Stimulated activated CD8-positive, alpha-beta memory T cell treated with anti-CD3 and anti-CD28 coated beads, Interleukin-12 subunit alpha, Interleukin-12 subunit beta, amount 100 ng/mL, for 1 hour (primary cell): ENCODE measurements around the gene PRSS50.

ENCODE experiments used
- DNase-seq: peaks from one replicate; pipeline ENCODE4 v3.0.0-alpha.2; 2020; ENCODE audit warnings: low read depth

Gene PRSS50

DNA sequence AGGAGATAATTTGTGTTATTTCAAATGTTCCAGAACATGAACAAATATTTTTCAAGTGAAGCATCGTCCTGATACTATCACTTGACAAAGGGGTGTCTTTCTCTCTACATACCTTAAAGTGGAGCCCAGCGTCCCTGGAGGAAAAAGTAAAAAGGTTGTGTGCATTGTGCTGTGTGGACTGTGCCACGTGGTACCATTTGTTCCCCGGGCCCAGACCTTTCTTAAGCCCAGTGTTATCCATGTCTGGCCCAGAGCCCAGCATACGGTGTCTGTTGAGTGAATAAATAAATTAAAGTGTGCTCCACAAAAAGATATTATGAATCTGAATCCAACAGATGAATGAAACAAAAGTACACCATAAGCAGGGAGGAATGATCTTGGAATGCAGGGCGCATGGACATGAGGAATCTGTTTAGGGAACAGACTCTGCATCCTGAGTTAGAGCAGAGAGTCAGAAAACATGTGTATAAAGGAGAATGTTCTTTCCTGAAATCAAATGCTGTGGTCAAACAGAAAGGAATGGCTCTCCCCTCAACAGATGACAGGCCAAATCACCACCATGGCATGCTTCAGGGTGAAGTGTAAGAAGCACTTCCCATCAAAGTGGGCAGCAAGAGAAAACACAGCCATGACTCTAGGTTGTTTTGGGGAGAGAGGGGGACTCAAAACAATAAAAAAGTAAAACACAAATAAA lies 8.1 kb upstream of the PRSS50 start:
- DNase-seq, result no peak

DNA sequence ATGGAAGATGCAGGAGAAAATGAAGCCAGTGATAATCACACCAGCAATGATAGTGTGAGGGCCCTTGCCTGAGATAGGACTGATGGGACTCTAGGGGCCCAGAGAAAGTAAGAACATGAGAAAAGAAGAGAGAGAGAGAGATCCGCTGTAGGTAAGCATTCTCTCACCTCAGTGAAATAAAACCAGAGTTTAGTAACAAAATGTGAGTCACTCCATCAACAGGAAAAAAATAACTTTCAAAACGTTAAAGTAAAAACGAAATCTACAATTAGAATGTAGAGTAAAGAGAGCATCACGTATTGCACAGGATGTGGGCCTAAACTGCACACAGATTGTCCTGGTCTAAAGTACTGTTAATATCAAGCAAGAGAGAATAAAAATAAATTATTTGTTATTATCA lies 6.8 kb upstream of the PRSS50 start:
- DNase-seq, result no peak

DNA sequence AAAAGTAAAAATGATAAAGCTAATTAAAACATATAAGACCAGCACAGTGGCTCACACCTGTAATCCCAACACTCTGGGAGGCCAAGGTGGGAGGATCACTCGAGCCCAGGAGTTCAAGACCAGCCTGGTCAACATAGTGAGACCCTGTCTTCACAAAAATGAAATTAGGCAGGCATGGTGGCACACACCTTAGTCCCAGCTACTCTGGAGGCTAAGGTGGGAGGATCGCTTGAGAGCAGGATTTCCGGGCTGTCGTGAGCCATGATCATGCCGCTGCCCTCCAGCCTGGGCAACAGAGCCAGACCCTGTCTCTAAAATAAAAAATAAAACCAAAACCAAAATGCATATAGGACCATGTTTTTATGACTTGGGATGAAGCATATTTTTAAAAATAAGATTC lies 4.8 kb upstream of the PRSS50 start:
- DNase-seq, result no peak

DNA sequence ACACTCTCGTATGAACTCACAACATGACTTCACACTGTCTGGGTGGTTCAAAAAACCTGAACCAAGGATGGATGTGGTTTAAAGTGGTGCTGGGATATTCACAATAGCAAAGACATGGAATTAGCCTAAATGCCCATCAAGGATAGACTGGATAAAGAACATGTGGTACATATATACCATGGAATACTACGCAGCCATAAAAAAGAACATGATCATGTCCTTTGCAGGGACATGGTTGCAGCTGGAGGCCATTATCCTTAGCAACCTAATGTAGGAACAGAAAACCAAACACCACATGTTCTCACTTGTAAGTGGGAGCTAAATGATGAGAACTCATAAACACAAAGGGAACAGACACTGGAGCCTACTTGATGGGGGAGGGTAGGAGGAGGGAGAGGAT lies 3.3 kb upstream of the PRSS50 start:
- DNase-seq, result no peak

DNA sequence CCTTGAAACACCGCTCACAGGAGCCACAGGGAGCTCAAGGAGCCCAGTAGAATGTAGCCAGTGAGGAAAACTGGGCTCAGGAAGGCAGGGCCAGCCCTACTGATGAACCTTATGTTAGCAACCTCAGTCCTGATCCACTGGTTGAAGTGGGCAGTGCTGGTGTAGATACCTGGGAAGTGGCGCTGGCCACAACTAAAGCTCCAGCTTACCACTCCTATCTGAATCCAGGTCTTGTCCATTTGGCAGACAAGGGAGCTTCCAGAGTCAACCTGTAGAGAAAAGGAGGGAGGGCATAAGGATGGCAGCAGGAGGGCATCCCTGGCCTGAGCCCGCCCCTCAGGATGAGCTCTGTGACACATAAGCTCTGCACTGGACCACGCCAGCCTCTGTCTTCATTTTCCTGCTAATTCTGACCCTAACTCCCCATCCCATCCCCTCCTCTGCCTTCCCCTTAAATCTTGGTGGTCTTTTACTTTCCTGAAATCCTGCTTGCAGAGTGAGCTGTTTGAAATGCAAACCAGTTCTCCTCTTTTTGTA lies 2.1 kb upstream of the PRSS50 start:
- DNase-seq, result no peak

DNA sequence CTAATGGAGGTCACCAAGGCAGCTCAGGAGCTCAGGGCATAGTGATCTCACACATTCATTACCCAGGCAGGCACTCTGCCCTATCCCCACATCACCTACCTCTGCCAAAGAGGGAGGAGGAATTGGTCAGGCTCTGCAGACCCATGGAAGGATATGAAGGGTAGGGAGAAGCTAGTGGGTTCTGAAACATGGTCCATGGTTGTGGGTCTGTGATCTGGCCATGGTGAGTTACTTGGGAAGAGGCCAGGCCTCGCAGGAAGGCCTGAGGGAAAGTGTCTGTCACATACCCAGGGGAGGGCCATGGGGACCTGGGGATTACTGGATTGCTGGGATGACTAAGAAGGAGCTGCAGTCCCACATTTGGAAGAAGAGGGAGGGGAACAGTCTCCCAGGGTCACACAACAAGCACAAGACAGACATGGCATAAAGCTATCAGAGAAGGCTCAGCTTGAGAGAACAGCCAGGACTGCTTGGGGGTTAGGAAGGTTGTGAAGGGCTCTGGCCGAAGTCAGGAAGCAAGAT lies 1.4 kb upstream of the PRSS50 start:
- no peak for DNase-seq

DNA sequence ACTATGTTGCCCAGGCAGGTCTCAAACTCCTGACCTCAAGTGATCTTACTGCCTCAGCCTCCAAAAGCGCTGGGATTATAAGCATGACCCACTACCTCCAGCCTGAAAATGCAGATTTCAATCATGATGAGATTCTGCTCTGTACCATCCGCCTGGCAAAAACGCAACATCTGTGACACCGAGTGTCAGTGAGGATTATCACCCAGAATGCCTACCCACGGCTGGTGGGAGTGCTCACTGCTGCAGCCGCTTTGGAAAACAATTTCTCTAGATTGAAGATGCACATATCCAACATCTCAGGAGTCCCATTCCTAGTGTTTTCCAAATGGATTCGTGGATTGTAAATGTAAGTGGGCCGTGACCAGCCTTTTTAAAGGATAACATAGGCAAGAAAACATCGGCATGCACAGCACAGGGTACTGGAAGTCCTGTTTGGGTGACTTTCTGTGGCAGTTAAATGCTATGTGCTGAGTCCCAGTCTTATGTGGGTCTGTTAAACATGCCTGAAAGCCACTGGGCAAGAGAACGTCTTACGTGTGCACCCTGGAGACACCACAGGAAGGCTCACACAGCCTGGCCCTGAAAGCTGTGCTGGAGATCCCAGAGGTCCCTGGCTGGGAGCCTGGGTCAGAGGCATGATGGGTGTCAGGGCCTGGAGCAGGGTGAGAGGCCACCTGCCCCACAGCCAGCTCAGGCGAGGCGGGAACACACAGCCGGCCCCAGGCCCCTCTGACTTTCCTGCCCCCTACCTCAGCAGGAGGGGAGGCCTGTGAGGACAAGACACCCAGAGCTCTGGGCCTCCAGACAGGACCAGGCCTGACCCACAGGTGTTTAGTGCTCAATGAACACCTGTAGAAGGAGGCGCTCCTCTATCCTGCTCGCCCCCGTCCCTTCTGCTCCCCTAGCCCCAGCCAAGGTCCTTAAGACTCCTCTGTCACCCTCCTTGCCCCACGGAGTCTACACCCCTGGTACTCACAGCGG lies 918 bp downstream of the PRSS50 start:
- no peak for DNase-seq

DNA sequence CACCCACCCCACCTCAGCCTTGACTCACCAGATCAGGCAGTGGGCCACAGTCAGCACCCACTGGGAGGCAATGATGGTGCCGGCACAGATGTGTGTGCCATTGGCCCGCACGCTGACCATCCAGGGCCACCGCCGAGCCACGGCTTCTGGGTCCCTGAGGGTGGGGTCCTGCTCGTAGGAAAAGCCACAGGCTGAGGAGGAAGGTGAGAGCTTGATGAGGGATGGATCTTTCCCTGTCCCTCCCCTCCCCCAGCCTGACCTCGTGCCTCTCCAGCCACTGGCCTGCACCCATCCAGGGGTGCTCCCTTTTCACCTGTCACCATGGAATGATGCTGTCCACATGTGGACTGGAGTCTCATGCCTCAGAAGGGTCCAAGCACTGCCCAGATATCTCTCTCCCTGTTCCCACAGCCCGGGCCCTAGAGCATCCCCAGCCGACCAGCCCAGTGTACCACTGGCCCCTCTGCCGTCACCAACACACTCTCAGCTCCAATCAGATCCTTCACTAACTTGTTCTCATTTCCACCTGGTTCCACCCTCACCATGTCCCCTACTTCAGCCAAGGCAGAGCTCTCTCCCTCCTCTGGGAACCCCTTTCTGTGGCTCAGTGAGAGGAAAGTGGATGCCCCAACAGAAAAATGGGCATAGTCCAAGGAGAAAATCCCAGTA lies 2.0 kb downstream of the PRSS50 start:
- no peak for DNase-seq

DNA sequence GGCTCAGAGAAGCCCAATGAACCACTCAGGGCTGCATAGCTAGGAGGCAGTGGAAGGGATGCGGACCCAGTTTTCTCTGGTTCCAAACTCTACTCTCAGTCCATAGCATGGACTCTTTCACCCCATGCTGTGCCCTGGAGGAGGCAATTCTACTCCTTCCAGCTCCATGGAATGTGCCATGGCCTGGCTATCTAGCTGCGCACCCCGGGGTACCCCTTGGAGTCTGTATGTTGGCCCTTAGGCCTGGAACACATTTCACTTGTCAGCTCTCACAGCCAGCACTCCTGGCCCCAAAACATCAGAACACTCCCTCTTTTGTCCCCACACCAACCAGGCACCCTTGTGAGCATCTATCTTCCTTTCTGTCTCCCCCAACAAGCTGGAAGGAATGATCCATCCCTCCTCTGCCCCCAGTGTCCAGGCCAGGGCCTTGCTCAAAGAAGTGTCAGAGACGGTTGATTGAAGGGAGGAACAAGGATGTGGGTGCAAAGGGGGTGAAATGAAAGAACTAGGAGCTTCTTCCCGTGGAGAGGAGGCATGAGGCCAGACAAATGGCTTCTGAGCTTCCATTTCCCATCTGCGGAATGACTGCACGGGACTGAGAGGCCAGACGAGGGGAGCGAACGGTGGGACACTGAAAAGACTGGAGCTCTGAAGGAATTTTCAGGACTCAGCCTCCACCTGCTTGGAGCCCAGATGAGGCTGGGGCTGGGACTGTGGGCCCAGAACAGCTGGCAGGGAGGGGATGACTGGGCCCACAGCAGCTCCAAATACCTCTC lies 2.8 kb downstream of the PRSS50 start:
- DNase-seq, result no peak

DNA sequence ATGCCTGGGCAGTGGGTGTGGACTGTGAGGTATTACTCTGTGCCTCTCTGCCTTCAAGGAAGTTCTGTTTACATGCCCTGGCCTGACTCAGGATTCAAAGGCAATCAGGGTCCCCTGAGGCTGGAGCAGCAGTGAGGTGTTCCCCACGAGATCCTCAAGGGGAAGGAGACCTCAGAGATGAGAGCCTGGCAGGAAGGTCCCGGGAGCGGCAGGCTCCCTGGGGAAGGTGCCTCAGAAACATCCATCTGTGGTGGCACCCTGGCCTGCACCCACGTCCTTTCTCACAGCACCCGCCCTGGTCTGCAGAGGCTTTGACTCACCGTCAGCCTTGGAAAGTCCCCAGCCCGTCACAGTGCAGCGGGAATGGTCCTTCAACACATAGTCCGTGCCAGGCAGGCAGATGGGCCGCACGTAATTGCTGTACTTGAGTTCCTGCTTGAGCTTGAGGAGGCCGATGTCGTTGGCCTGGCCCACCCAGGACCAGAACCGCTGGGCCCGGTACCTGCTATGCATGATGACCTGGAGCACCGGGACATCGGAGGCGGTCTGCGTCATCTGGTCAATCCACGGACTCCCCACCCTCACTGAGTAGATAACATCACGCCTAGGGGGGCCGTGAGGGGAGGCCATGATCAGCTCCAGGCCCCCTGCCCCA lies 3.6 kb downstream of the PRSS50 start:
- no peak for DNase-seq

DNA sequence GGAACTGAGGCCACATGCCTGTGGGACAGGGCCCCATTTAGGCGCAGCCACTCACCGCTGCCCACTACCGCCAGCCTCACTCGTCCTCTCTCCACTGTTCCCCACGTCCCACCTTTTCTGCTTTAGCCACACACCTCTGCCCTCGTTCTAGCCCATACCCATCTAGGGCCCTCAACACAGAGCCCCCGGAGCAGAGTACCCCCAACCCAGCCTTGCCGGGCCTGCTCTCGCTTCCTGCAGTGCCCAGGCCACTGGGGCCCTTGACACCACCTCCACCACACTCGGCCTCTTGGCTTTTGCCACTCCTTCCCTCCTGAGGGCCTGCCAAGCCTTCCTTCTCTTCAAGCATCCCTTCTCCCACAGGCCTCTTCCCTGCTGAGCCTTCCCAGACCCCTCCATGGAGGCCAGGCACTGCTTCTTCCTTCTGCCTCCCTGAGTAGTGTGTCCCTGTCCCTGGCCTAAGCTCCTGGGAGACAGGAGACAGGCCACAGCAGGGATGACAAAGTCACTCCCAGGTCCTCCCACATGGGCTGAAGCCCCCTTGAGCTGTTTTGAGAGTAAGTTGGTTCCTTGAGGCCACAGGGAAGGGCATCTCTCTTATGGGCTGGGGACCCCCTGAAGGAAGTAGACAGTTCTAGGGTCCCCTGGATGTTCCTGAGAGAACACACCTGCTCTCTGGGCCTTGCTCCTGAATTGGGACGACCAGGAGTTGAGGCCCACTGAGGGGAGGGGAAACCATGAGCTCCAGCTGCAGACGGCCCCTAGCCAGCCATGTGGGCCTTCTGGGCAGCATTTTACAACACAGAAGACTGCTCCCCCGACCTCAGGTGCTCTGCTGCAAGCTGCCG lies 4.4 kb downstream of the PRSS50 start:
- no peak for DNase-seq

DNA sequence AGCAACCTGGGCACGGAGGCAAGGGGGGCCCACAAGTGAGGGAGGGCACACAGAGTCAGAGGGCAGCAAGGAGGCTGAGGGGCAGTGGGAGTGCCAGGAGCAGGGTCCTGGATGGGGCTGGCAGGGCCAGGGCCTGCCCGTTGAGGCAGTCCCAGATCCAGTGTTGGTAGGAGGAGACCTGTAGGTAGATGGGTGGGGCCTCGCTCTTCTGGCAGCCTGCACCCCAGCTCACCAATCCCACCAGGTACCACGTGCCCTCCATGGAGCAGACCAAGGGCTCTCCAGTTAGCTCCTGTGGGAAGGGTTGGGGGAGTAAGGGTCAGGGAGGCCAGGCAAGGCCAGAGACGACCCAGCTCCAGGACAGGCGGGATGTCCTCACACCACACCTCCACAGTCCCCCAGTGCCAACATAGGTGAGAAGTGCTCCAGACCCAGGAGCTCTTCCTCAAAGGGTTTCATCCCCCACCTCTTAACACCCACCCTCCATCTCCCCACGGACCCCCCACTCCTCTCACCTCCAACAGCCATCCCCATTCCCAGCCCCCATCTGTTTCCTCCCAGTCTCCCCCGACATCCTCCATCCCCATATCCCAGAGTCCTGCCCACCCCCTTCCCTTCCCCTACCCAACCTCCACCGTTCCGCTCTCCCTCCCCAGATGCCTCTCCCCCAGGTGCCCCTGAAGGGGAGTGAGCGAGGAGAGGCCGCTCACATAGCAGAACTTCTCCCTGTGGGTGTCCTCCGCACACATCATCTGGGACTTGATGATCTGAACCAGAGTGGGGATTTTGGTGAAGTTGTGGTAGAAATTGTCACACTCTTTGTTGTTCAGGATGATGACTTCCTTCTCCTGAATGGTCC lies 5.2 kb downstream of the PRSS50 start:
- DNase-seq, result no peak

DNA sequence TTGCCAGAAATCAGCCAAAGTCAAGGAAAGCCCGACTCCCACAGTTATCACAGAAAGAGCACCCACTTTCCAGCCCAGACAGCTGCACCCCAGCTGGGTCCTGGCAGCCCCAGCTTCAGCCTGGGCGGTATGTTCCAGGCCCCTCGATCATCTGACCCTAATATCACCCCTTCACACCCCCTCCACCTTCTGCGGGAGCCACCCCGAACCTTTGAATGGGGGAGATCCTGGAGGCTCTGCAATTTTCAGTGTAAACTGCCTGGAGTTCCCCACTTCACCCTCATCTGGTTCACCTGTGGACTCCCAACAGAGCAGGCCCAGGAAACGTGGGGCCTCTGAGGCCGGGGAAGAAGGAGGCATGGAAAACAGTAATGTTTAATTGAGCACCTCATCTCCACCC lies 5.9 kb downstream of the PRSS50 start:
- DNase-seq, result no peak

DNA sequence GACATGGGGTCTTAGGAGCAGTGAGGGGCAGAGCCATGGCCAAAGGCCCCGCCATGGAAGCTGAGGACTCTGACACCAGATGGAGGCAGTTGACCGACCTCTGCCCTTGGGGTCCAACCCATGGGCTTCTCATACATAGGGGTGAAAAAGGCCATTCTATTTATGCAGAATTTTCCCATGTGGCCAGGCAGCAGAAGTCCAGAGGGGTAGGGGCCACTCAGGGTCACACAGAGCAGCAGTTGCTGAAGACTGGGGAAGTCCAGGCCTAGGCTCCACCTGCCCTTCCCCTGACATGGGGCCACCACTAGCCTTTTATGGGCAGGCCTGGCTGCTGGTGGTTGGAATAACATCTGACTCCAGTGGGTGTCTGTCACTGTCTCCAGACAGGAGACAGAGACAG lies 6.4 kb downstream of the PRSS50 start:
- DNase-seq, result no peak

DNA sequence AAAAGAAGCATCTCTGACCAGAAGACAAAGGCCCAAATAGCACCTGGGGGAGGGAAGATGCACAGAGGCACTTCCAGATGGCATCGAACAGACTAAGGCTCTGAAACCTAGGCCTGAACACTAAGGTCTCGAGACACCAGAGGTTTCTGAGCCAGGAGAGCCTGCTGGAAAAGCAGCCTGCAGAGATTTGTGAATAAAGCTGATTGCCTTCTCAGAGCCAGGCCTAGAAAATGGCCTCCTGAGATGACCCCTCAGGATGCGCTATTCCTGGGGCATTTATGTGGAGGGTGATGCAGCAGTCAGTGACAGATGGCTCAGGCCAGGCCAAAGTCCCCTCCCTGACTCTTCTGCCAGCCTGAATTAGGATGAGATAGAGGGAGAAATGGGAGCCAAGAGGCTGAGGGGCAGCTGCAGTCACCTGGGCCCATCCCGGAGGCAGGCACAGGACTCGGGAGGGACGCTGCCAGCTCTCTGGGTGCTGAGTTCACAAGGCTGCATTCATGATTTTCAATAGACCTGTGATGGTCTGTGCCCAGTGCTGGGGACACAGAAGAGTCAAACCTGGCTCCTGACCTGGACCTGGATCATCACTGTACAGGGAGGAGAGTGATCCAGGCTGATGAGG lies 6.9 kb downstream of the PRSS50 start:
- DNase-seq, result no peak

DNA sequence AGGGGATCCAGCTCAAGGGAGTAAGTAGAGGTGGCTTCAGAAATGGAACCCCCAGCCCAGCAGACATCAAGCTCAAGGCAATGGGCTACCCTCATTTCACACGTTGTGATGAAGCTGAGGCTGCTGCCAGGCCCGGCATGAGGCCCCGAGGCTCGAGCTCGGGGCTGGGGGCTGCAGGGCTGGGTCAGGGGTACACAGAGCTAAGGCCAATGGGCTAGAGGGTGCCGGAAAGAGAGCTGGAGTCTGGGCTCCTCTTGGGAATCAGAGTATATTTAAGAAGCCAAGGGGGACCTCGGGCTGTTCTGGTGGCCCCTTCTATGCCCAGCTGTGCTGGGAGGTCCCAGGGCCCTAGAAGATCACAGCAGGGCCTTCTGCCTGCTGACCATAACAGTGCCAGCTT lies 7.4 kb downstream of the PRSS50 start:
- no peak for DNase-seq

DNA sequence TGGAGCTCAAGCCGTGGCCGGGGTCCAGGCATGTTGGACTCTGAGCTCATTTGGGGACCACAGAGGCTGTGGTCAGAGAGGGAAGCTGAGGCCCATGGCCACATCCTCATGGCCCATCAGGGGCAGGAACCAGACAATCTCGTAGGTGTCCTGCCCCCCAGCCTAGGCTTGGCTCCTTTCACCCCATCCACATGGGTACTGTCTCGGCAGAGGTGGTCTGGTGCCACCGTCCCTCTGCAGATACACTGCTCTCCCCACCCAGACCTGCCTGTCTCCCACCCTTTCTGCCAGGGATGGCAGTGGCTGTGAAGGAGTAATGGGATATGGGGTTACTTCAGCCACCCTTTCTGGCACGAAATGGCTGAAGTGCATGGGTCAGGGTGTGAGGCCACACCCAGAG lies 7.9 kb downstream of the PRSS50 start:
- DNase-seq, result no peak

DNA sequence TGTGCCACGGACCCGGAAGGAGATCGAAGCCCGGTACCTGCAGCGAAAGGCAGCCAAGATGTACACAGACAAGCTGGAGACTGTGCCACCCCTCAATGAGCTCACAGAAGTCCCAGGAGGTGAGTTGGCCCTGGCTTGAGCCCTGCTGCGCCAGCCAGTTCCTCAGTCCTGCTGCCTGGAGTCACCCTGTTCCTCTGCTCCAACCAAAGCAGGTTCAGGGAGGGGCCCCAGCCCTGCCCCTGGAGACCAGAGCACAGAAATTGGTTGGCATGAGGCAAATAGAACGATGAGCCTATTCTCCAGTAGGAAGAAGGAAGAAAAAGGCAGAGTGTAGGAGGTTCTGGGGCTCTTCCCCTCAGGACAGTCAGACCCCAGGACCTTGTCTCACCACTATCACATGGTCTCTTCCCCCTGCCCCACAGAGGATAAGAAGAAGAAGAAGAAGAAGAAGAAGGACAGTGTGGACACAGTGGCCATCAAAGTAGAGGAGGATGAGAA lies 8.5 kb downstream of the PRSS50 start:
- no peak for DNase-seq
